HEK293 (cell line): ENCODE results near the gene ZNF761.
"Not testable (repeated sequence)": the region's sequence is repeated elsewhere in the genome, so short reads cannot be mapped to it uniquely, and the experiment has no call there.

Experiments
- ZNF140 ChIP-seq: fragments of 450-650 bp; formaldehyde crosslinking; IDR thresholded peaks from 2 replicates; pipeline ENCODE4 v1.5.1; 2016; ENCODE audit warnings: missing biosample characterization, missing genetic modification characterization
- ZNF362 ChIP-seq: fragments of 450-650 bp; formaldehyde crosslinking; IDR thresholded peaks from 2 replicates; pipeline ENCODE4 v1.5.1; 2016; ENCODE audit warnings: missing biosample characterization, missing genetic modification characterization
- ZNF529 ChIP-seq: fragments of 450-650 bp; formaldehyde crosslinking; IDR thresholded peaks from 2 replicates; pipeline ENCODE4 v1.5.1; 2017; ENCODE audit warnings: missing genetic modification characterization, missing biosample characterization; ENCODE audit not compliant: insufficient replicate concordance
- TF ChIP-seq, protein P1 (sequence below): fragments of 450-650 bp; formaldehyde crosslinking; IDR thresholded peaks from 2 replicates; pipeline ENCODE4 v1.5.1; 2016; ENCODE audit warnings: missing biosample characterization, missing genetic modification characterization
- TF ChIP-seq, protein P2 (sequence below): fragments of 450-650 bp; formaldehyde crosslinking; IDR thresholded peaks from 2 replicates; pipeline ENCODE4 v1.5.1; 2016; ENCODE audit warnings: missing biosample characterization, missing genetic modification characterization

DNA sequence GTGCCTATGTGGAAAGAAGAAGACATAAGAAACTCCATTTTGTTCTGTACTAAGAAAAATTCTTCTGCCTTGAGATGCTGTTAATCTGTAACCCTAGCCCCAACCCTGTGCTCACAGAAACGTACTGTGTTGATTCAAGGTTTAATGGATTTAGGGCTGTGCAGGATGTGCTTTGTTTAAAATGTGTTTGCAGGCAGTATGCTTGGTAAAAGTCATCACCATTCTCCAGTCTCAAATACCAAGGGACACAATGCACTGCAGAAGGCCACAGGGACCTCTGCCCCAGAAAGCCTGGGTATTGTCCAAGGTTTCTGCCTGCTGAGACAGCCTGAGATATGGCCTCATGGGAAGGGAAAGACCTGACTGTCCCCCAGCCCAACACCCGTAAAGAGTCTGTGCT, 12.0 kb downstream of the ZNF761 start:
- TF ChIP-seq, protein P1, sequence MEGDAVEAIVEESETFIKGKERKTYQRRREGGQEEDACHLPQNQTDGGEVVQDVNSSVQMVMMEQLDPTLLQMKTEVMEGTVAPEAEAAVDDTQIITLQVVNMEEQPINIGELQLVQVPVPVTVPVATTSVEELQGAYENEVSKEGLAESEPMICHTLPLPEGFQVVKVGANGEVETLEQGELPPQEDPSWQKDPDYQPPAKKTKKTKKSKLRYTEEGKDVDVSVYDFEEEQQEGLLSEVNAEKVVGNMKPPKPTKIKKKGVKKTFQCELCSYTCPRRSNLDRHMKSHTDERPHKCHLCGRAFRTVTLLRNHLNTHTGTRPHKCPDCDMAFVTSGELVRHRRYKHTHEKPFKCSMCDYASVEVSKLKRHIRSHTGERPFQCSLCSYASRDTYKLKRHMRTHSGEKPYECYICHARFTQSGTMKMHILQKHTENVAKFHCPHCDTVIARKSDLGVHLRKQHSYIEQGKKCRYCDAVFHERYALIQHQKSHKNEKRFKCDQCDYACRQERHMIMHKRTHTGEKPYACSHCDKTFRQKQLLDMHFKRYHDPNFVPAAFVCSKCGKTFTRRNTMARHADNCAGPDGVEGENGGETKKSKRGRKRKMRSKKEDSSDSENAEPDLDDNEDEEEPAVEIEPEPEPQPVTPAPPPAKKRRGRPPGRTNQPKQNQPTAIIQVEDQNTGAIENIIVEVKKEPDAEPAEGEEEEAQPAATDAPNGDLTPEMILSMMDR (tag by site-specific recombination): not testable (repeated sequence)
- TF ChIP-seq ZNF140, ZNF362, ZNF529: not testable (repeated sequence)
- TF ChIP-seq, protein P2, sequence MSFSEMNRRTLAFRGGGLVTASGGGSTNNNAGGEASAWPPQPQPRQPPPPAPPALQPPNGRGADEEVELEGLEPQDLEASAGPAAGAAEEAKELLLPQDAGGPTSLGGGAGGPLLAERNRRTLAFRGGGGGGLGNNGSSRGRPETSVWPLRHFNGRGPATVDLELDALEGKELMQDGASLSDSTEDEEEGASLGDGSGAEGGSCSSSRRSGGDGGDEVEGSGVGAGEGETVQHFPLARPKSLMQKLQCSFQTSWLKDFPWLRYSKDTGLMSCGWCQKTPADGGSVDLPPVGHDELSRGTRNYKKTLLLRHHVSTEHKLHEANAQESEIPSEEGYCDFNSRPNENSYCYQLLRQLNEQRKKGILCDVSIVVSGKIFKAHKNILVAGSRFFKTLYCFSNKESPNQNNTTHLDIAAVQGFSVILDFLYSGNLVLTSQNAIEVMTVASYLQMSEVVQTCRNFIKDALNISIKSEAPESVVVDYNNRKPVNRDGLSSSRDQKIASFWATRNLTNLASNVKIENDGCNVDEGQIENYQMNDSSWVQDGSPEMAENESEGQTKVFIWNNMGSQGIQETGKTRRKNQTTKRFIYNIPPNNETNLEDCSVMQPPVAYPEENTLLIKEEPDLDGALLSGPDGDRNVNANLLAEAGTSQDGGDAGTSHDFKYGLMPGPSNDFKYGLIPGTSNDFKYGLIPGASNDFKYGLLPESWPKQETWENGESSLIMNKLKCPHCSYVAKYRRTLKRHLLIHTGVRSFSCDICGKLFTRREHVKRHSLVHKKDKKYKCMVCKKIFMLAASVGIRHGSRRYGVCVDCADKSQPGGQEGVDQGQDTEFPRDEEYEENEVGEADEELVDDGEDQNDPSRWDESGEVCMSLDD (tag by site-specific recombination): not testable (repeated sequence)
